OCI-LY7 (cell line): ENCODE results near the gene TMED6. TPM values are rescaled to one million over a fixed set of nuclear protein-coding genes. Genes with fewer than 3 reads are reported as not detected.

ENCODE experiments used
- BruUV-seq: library from RNA; stranded (reverse); fragments of 400-500 nt; replicated peaks from 2 replicates; lab custom pipeline; 2021; lab: Mats Ljungman, UMichigan
- CTCF ChIA-PET: fragments of 300-600 bp; sonication (Branson Sonifier 250); formaldehyde crosslinking; loops from one replicate; lab custom pipeline; 2022; ENCODE audit warnings: antibody characterized with exemption; ENCODE audit not compliant: unreplicated experiment; lab: Charles Lee
- POLR2A ChIA-PET: fragments of 300-600 bp; sonication (Branson Sonifier 250); formaldehyde crosslinking; loops from one replicate; lab custom pipeline; 2022; ENCODE audit warnings: antibody characterized with exemption; lab: Charles Lee
- DNase-seq: peaks from one replicate; pipeline ENCODE4 v3.0.0-alpha.2; 2015; ENCODE audit warnings: low spot score
- H2AFZ ChIP-seq: fragments of 200-600 bp; sonication (generic), shearing (Covaris generic); 2 replicates; pipeline ENCODE4 v1.6.1; 2014; ENCODE audit warnings: mild to moderate bottlenecking, antibody characterized with exemption, low read length, moderate library complexity
- H3K27ac ChIP-seq: fragments of 200-600 bp; sonication (generic); 2 replicates; pipeline ENCODE4 v1.5.1; 2014; ENCODE audit warnings: mixed run types, low read depth, mild to moderate bottlenecking, moderate library complexity, low read length, inconsistent platforms; ENCODE audit not compliant: poor library complexity, severe bottlenecking
- H3K36me3 ChIP-seq: fragments of 200-600 bp; sonication (generic); 2 replicates; pipeline ENCODE4 v1.6.1; 2014; ENCODE audit warnings: mild to moderate bottlenecking, antibody characterized with exemption, low read length, moderate library complexity, mixed read lengths; ENCODE audit not compliant: insufficient read depth
- H3K4me1 ChIP-seq: fragments of 200-600 bp; sonication (generic); 2 replicates; pipeline ENCODE4 v1.5.1; 2014; ENCODE audit warnings: mild to moderate bottlenecking, low read length; ENCODE audit not compliant: insufficient read depth, poor library complexity, severe bottlenecking
- H3K4me2 ChIP-seq: fragments of 200-600 bp; sonication (generic); 2 replicates; pipeline ENCODE4 v1.6.1; 2014; ENCODE audit warnings: mild to moderate bottlenecking, low read length
- H3K4me3 ChIP-seq: fragments of 200-600 bp; sonication (generic); 2 replicates; pipeline ENCODE4 v1.5.1; 2014; ENCODE audit warnings: mild to moderate bottlenecking, low read depth, low read length; ENCODE audit not compliant: poor library complexity, severe bottlenecking
- H3K79me2 ChIP-seq: fragments of 200-600 bp; sonication (generic); 2 replicates; pipeline ENCODE4 v1.6.1; 2016; ENCODE audit warnings: low read depth, mild to moderate bottlenecking, low read length, moderate library complexity, mixed read lengths; ENCODE audit not compliant: insufficient read depth
- H3K9me2 ChIP-seq: fragments of 200-600 bp; sonication (generic); 2 replicates; pipeline ENCODE4 v1.6.1; 2016; ENCODE audit warnings: mild to moderate bottlenecking, low read length, mixed read lengths; ENCODE audit not compliant: insufficient read depth
- H3K9me3 ChIP-seq: fragments of 200-600 bp; sonication (generic); 2 replicates; pipeline ENCODE4 v1.6.1; 2014; ENCODE audit warnings: mild to moderate bottlenecking, mixed run types, low read length, mixed read lengths
- H4K20me1 ChIP-seq: fragments of 200-600 bp; sonication (generic); 2 replicates; pipeline ENCODE4 v1.6.1; 2014; ENCODE audit warnings: mild to moderate bottlenecking, antibody characterized with exemption, low read length, moderate library complexity, mixed read lengths; ENCODE audit not compliant: insufficient read depth
- EZH2phosphoT487 ChIP-seq: fragments of 200-600 bp; sonication (generic); IDR thresholded peaks from 2 replicates; pipeline ENCODE4 v1.6.1; 2018; ENCODE audit warnings: low read depth, borderline replicate concordance, mild to moderate bottlenecking, mixed run types, antibody characterized with exemption, low read length, moderate library complexity, mixed read lengths
- intact Hi-C: fragments of 100-400 bp; cut with micrococcal nuclease; formaldehyde crosslinking; loops from one replicate; pipeline ENCODE4 v1.10.0; 2022; ENCODE audit not compliant: unreplicated experiment
- total RNA-seq, 2 experiments: library from RNA; depleted of rRNA in 1 of 2; stranded (reverse); fragments of >200 nt in 1 of 2; shearing (Covaris generic) in 1 of 2; gene quantifications; 2 replicates each; pipeline ENCODE4 v1.2.3, GENCODE V29; 2014 to 2022
- TF ChIP-seq, protein P1 (sequence below): fragments of 200-600 bp; sonication (generic); conservative IDR thresholded peaks from 2 replicates; pipeline ENCODE4 v1.5.1; 2014; ENCODE audit warnings: mild to moderate bottlenecking, antibody characterized with exemption, low read length, moderate library complexity, mixed read lengths

Gene TMED6
- total RNA-seq, 2 experiments from 2014 or later = 1.7 TPM

GRCh38 chr16:69306031-69306430, 45.6 kb downstream of the TMED6 start:
- ChIA-PET CTCF (no interaction called here), POLR2A (interaction anchor here (0.6 kb wide), 1 partner anchor 772 kb away, joined by 3 read pairs; no protein-coding TSS in a partner anchor)
- H2AFZ ChIP-seq = no peak overlapping the region
- intact Hi-C loops = no loop called here
- no peaks in the 10 kb centered on the region for H3K9me2 ChIP-seq
- no peaks in the 10 kb centered on the region for H3K79me2 ChIP-seq
- no peaks in the 10 kb centered on the region for H4K20me1 ChIP-seq
- no peak overlapping the region for H3K27ac ChIP-seq
- TSS peak; percentile 10 for BruUV-seq
- H3K36me3 ChIP-seq = peaks cover 9% of the 10 kb centered on the region; the same call in 1 of the 2 replicates
- no peak overlapping the region for H3K4me2 ChIP-seq
- TF ChIP-seq, protein P1, sequence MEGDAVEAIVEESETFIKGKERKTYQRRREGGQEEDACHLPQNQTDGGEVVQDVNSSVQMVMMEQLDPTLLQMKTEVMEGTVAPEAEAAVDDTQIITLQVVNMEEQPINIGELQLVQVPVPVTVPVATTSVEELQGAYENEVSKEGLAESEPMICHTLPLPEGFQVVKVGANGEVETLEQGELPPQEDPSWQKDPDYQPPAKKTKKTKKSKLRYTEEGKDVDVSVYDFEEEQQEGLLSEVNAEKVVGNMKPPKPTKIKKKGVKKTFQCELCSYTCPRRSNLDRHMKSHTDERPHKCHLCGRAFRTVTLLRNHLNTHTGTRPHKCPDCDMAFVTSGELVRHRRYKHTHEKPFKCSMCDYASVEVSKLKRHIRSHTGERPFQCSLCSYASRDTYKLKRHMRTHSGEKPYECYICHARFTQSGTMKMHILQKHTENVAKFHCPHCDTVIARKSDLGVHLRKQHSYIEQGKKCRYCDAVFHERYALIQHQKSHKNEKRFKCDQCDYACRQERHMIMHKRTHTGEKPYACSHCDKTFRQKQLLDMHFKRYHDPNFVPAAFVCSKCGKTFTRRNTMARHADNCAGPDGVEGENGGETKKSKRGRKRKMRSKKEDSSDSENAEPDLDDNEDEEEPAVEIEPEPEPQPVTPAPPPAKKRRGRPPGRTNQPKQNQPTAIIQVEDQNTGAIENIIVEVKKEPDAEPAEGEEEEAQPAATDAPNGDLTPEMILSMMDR = no peak
- TF ChIP-seq EZH2phosphoT487 = no peak
- peaks cover 9% of the 10 kb centered on the region for H3K4me1 ChIP-seq
- DNase-seq = no peak
- no peak overlapping the region for H3K4me3 ChIP-seq
- H3K9me3 ChIP-seq = no peaks in the 10 kb centered on the region

- POLR2A ChIA-PET = interaction anchor here (0.6 to 0.7 kb wide), 3 partner anchors 8 to 173 kb away, joined by 3 to 6 read pairs (median 3); partner anchors contain the start of gene VPS4A
- TSS peak; percentile 9 for BruUV-seq
- H3K36me3 ChIP-seq = peaks cover 24% of the 10 kb centered on the region; the same call in 1 of the 2 replicates
- peaks cover 4% of the 10 kb centered on the region for H3K4me1 ChIP-seq
- no peak overlapping the region for H3K4me2 ChIP-seq
- no peak overlapping the region for H3K27ac ChIP-seq
- H2AFZ ChIP-seq = no peak overlapping the region
- DNase-seq = no peak
- H3K9me3 ChIP-seq = no peaks in the 10 kb centered on the region
- TF ChIP-seq, protein P1 = no peak
- TF ChIP-seq EZH2phosphoT487 = no peak
- no peak overlapping the region for H3K4me3 ChIP-seq
- H3K79me2 ChIP-seq = no peaks in the 10 kb centered on the region
- intact Hi-C loops = no loop called here
- no peaks in the 10 kb centered on the region for H3K9me2 ChIP-seq
- CTCF ChIA-PET = no interaction called here
- H4K20me1 ChIP-seq = no peaks in the 10 kb centered on the region
Observed at GRCh38 chr16:69302301-69302700, 49.3 kb downstream of the TMED6 start.

- BruUV-seq = no TSS peak
- H3K4me2 ChIP-seq = no peak overlapping the region
- CTCF ChIA-PET = no interaction called here
Observed at GRCh38 chr16:69301861-69302260, 49.7 kb downstream of the TMED6 start.

More at GRCh38 chr16:69301861-69302260, 49.7 kb downstream of the TMED6 start:
- H3K79me2 ChIP-seq = no peaks in the 10 kb centered on the region
- H2AFZ ChIP-seq = no peak overlapping the region
- no peak overlapping the region for H3K4me3 ChIP-seq
- peaks cover 24% of the 10 kb centered on the region; the same call in 1 of the 2 replicates for H3K36me3 ChIP-seq
- no peaks in the 10 kb centered on the region for H3K9me2 ChIP-seq
- POLR2A ChIA-PET = interaction anchor here (0.6 to 0.7 kb wide), 2 partner anchors 9 to 71 kb away, joined by 3 read pairs; partner anchors contain the start of gene VPS4A
- no peaks in the 10 kb centered on the region for H3K9me3 ChIP-seq
- no peak overlapping the region for H3K27ac ChIP-seq
- intact Hi-C loops = no loop called here
- no peak for DNase-seq
- TF ChIP-seq, protein P1 = no peak
- no peak for TF ChIP-seq EZH2phosphoT487
- H4K20me1 ChIP-seq = no peaks in the 10 kb centered on the region
- H3K4me1 ChIP-seq = peaks cover 4% of the 10 kb centered on the region
